Vagina (tissue), 2 donors: Measurements from ENCODE around the gene SLC17A7. TPM values are rescaled to one million over a fixed set of nuclear protein-coding genes. Genes with fewer than 3 reads are reported as not detected.

Experiments
- DNase-seq, 2 donors: peaks; one replicate each; pipeline ENCODE4 v3.0.0-alpha.2; 2017; ENCODE audit errors: extremely low spot score in 2 of 2
- H3K27ac ChIP-seq: fragments of 200-600 bp; sonication (generic); one replicate; pipeline ENCODE4 v1.5.1; 2019
- H3K27me3 ChIP-seq: fragments of 200-600 bp; sonication (generic); one replicate; pipeline ENCODE4 v1.5.1; 2019
- H3K36me3 ChIP-seq, 2 donors: fragments of 200-600 bp; sonication (generic); one replicate each; pipeline ENCODE4 v1.5.1; 2017 to 2019
- H3K4me1 ChIP-seq: fragments of 200-600 bp; sonication (generic); one replicate; pipeline ENCODE4 v1.5.1; 2019
- H3K4me3 ChIP-seq, 2 donors: fragments of 200-600 bp; sonication (generic); 1 replicate in 1 of 2; 2 replicates in 1 of 2; pipeline ENCODE4 v1.5.1; 2016 to 2019
- H3K9me3 ChIP-seq: fragments of 200-600 bp; sonication (generic); one replicate; pipeline ENCODE4 v1.5.1; 2019
- CTCF ChIP-seq, 3 experiments: fragments of 450-650 bp in 2 of 3; fragments of 200-600 bp in 1 of 3; sonication (generic) in 1 of 3; IDR thresholded peaks; one replicate each; pipeline ENCODE4 v1.5.1; 2017 to 2019; ENCODE audit warnings: antibody characterized with exemption in 3 of 3, mild to moderate bottlenecking in 2 of 3, moderate library complexity in 2 of 3
- POLR2A ChIP-seq, 2 donors: fragments of 450-650 bp; IDR thresholded peaks; one replicate each; pipeline ENCODE4 v1.6.1; 2017; ENCODE audit warnings: antibody characterized with exemption in 2 of 2, mild to moderate bottlenecking in 2 of 2, moderate library complexity in 2 of 2
- POLR2AphosphoS5 ChIP-seq, 2 donors: sonication (generic); formaldehyde crosslinking; IDR thresholded peaks; one replicate each; pipeline ENCODE4 v1.9.0; 2017; ENCODE audit warnings: antibody characterized with exemption in 2 of 2, mild to moderate bottlenecking in 2 of 2, low read depth in 1 of 2; ENCODE audit not compliant: insufficient read depth in 1 of 2
- intact Hi-C: fragments of 100-400 bp; cut with DNase I; formaldehyde crosslinking; loops from one replicate; pipeline ENCODE4 v1.15.1; 2023
- total RNA-seq: library from RNA; depleted of rRNA; stranded (reverse); fragments of >200 nt; gene quantifications from one replicate; pipeline ENCODE4 v1.2.3, GENCODE V29; 2016

SLC17A7 gene
- total RNA-seq, 1 donor from 2014 or later, result 0.74 TPM

- H3K27me3 ChIP-seq, result no peaks in the 10 kb centered on the region
- H3K36me3 ChIP-seq, result no peaks in the 10 kb centered on the region
- TF ChIP-seq POLR2A (IDR thresholded peaks at IDR 0.05) (no peak), CTCF (IDR thresholded peaks at IDR 0.05) (no peak), POLR2AphosphoS5 (IDR thresholded peaks at IDR 0.05; ENCODE audit: insufficient read depth in 1 of 2, low read depth in 1 of 2) (no peak)
- H3K27ac ChIP-seq, result no peak overlapping the region
- no peaks in the 10 kb centered on the region for H3K4me1 ChIP-seq
- no peak for DNase-seq
- no peaks in the 10 kb centered on the region for H3K9me3 ChIP-seq
- no peak overlapping the region for H3K4me3 ChIP-seq
- intact Hi-C loops, result loop anchor here (5.0 kb wide), 1 partner anchor 43 kb away; no protein-coding TSS in a partner anchor
Measured at GRCh38 chr19:49393881-49394280, 47.4 kb downstream of the SLC17A7 start.

GRCh38 chr19:49391581-49392399 lies 49.5 kb downstream of the SLC17A7 start:
- intact Hi-C loops, result loop anchor here (5.0 kb wide), 1 partner anchor 46 kb away; no protein-coding TSS in a partner anchor

GRCh38 chr19:49390929-49391359 lies 50.4 kb downstream of the SLC17A7 start:
- H3K36me3 ChIP-seq, result no peaks in the 10 kb centered on the region
- no peaks in the 10 kb centered on the region for H3K27me3 ChIP-seq
- no peak overlapping the region for H3K27ac ChIP-seq
- no peak overlapping the region for H3K4me3 ChIP-seq
- DNase-seq, result no peak
- TF ChIP-seq CTCF (IDR thresholded peaks at IDR 0.05), result no peak
- TF ChIP-seq POLR2A (IDR thresholded peaks at IDR 0.05), result no peak
- TF ChIP-seq POLR2AphosphoS5 (IDR thresholded peaks at IDR 0.05; ENCODE audit: insufficient read depth in 1 of 2, low read depth in 1 of 2), result no peak
- no peaks in the 10 kb centered on the region for H3K9me3 ChIP-seq
- intact Hi-C loops, result loop anchor here (5.0 kb wide), 1 partner anchor 46 kb away; no protein-coding TSS in a partner anchor
- H3K4me1 ChIP-seq, result no peaks in the 10 kb centered on the region

More at GRCh38 chr19:49391581-49392399, 49.5 kb downstream of the SLC17A7 start:
- peak in 1 of 2 donors; percentile 70 for TF ChIP-seq POLR2AphosphoS5 (IDR thresholded peaks at IDR 0.05; ENCODE audit: insufficient read depth in 1 of 2, low read depth in 1 of 2)
- TF ChIP-seq CTCF (IDR thresholded peaks at IDR 0.05), result peak in 2 of 3 experiments; percentile 45 to 90
- no peak for TF ChIP-seq POLR2A (IDR thresholded peaks at IDR 0.05)
- H3K36me3 ChIP-seq, result no peaks in the 10 kb centered on the region
- H3K4me3 ChIP-seq, result no peak overlapping the region
- no peaks in the 10 kb centered on the region for H3K9me3 ChIP-seq
- H3K27ac ChIP-seq, result no peak overlapping the region
- DNase-seq, result no peak
- no peaks in the 10 kb centered on the region for H3K27me3 ChIP-seq
- no peaks in the 10 kb centered on the region for H3K4me1 ChIP-seq

- intact Hi-C loops, result loop anchor here (5.0 kb wide), 1 partner anchor 47 kb away; no protein-coding TSS in a partner anchor
- no peak overlapping the region for H3K27ac ChIP-seq
- no peak for TF ChIP-seq CTCF (IDR thresholded peaks at IDR 0.05)
Measured at GRCh38 chr19:49390131-49390928, 51.0 kb downstream of the SLC17A7 start.

More at GRCh38 chr19:49390131-49390928, 51.0 kb downstream of the SLC17A7 start:
- DNase-seq, result no peak
- Histone ChIP-seq H3K9me3 (no peaks in the 10 kb centered on the region), H3K36me3 (no peaks in the 10 kb centered on the region), H3K4me3 (no peak overlapping the region), H3K27me3 (no peaks in the 10 kb centered on the region), H3K4me1 (no peaks in the 10 kb centered on the region)
